Muscle of leg (tissue), 11 donors: ENCODE data around the gene WDR3. TPM values are rescaled to one million over a fixed set of nuclear protein-coding genes. Genes with fewer than 3 reads are reported as not detected.

Experiments used
- DNase-seq: peaks from one replicate; pipeline ENCODE4 v3.0.0; 2013
- H3K27ac ChIP-seq: one replicate; pipeline ENCODE4 v1.5.1; 2013; ENCODE audit warnings: mild to moderate bottlenecking, low read length, control low read depth
- H3K27me3 ChIP-seq: one replicate; pipeline ENCODE4 v1.6.1; 2013; ENCODE audit warnings: low read length; ENCODE audit not compliant: control insufficient read depth, insufficient read depth
- H3K36me3 ChIP-seq: one replicate; pipeline ENCODE4 v1.6.1; 2013; ENCODE audit warnings: low read length; ENCODE audit not compliant: control insufficient read depth, insufficient read depth
- H3K4me1 ChIP-seq: one replicate; pipeline ENCODE4 v1.6.1; 2013; ENCODE audit warnings: low read length; ENCODE audit not compliant: control insufficient read depth, insufficient read depth
- H3K4me3 ChIP-seq: one replicate; pipeline ENCODE4 v1.5.1; 2013; ENCODE audit warnings: low read length, control low read depth
- H3K9me3 ChIP-seq: replicated peaks from 2 replicates; pipeline ENCODE4 v1.6.1; 2013; ENCODE audit warnings: low read depth, low read length; ENCODE audit not compliant: control insufficient read depth
- WGBS: methylation state at CpG from one replicate; pipeline ENCODE4 v1.1.5; 2013; ENCODE audit warnings: missing lambda C conversion rate; ENCODE audit not compliant: insufficient coverage; 5-methylcytosine and 5-hydroxymethylcytosine counted together
- polyA plus RNA-seq, 8 donors: library from polyadenylated mRNA; unstranded; fragments of 120-200 nt; gene quantifications; one replicate each; pipeline versions ENCODE4 v1.2.1 to v1.2.3, GENCODE V29; 2013; ENCODE audit warnings: inconsistent platforms in 1 of 8, low replicate concordance in 1 of 8; ENCODE audit not compliant: insufficient read length in 8 of 8, insufficient read depth in 1 of 8
- total RNA-seq: library from RNA; stranded (reverse); fragments of 120-200 nt; gene quantifications from one replicate; pipeline ENCODE4 v1.2.4, GENCODE V29; 2013

Gene WDR3
- total and polyA plus RNA-seq, 9 donors, result 13.4 to 28.1 (median 23.2) TPM

DNA sequence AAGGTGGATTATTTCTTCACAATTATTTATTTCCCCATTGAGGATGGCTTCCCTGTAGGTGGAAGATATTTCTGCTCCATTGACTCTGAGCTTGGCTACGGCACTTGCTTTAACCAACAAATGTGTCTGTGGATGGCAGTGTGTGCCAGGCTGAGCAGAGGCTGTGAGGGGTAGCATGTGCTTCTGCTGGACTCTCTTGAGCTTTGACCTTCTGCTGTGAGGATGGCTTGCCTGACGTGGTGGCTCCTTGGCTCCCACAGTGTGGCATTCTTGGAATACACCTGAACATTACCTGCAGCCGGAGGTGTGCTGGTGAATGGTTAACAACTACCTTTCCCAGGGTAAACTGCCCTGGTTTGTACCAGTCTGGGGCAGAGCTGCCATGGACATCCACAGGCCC, 46.8 kb downstream of the WDR3 start:
- H3K27me3 ChIP-seq, result no peaks in the 10 kb centered on the region
- no peak for DNase-seq
- H3K36me3 ChIP-seq, result no peaks in the 10 kb centered on the region
- 89% methylated on average over 3 of the region's 3 CpGs for WGBS
- H3K4me3 ChIP-seq, result no peak overlapping the region
- H3K4me1 ChIP-seq, result no peaks in the 10 kb centered on the region
- no peaks in the 10 kb centered on the region for H3K9me3 ChIP-seq
- no peak overlapping the region for H3K27ac ChIP-seq

DNA sequence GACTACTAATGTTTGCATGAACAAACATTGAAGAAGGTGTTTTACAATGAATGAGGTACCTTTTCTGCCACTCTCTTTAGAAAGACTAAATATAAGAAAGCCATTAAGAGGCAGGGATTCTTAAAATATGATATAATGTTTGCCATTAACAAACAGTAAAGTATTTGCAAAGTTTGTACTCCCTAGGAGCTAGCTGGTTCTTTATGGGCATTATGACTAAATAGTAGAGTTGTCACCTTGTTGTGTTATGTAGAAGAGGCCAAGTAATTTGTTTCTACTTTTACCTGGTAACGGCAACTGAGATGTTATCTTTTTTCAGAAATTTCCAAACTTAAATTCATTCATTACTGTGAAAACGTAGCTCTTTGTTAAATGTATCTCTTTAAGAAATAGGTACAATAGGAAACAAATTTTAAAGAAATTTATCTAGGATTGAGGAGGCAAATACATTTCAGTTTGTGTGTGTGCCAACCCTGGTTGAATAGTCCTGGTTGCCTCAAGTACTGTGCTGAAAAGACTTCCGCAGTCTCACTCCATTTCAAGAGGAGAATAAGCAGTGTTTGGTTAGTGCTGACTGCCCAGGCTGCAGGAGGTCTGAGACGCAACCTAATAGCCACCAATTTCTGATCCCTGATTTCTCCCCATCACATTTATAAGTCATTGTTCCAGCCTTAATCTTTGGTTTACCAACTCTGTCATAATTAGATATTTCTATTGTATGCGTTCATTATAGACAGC, 52.1 kb downstream of the WDR3 start:
- Histone ChIP-seq H3K4me3 (no peak overlapping the region), H3K36me3 (no peaks in the 10 kb centered on the region), H3K9me3 (no peaks in the 10 kb centered on the region), H3K4me1 (no peaks in the 10 kb centered on the region), H3K27me3 (no peaks in the 10 kb centered on the region), H3K27ac (no peak overlapping the region)
- no peak for DNase-seq
- WGBS, result no CpG with 5 or more reads among the region's 5 CpGs

GRCh38 chr1:117985239-117985638, 55.7 kb downstream of the WDR3 start:
- Histone ChIP-seq H3K27me3 (no peaks in the 10 kb centered on the region), H3K27ac (no peak overlapping the region), H3K9me3 (no peaks in the 10 kb centered on the region), H3K4me3 (no peak overlapping the region), H3K4me1 (no peaks in the 10 kb centered on the region), H3K36me3 (no peaks in the 10 kb centered on the region)
- WGBS, result no CpG with 5 or more reads among the region's 1 CpG
- no peak for DNase-seq

DNA sequence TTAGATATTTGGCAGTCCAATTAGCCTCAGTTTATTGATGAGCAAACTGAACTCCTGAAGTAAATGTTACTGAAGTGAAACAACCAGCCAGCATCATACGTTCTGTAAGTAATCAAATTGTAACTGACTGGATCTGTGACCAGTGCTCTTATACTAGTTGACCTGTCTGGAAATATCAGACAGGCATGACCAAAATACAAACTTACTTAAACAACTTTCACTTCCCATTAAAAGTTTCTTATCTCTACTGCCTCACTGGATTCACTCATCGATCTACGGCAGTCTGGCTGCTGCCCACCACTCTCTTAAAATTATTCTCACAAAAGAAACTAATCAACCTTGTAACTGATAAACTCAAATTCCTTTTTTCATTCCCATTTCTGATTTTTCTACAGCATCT, 56.4 kb downstream of the WDR3 start:
- no peaks in the 10 kb centered on the region for H3K27me3 ChIP-seq
- no peak for DNase-seq

GRCh38 chr1:118004312-118004711, 74.8 kb downstream of the WDR3 start:
- Histone ChIP-seq H3K4me3 (no peak overlapping the region), H3K27ac (no peak overlapping the region), H3K9me3 (no peaks in the 10 kb centered on the region), H3K4me1 (no peaks in the 10 kb centered on the region), H3K36me3 (no peaks in the 10 kb centered on the region), H3K27me3 (no peaks in the 10 kb centered on the region)
- WGBS, result 82% methylated on average over 3 of the region's 5 CpGs
- DNase-seq, result no peak

More for the DNA sequence above, 56.4 kb downstream of the WDR3 start:
- 89% methylated on average over 2 of the region's 3 CpGs for WGBS
- H3K36me3 ChIP-seq, result no peaks in the 10 kb centered on the region
- H3K4me1 ChIP-seq, result no peaks in the 10 kb centered on the region
- no peak overlapping the region for H3K4me3 ChIP-seq
- H3K27ac ChIP-seq, result no peak overlapping the region
- no peaks in the 10 kb centered on the region for H3K9me3 ChIP-seq

DNA sequence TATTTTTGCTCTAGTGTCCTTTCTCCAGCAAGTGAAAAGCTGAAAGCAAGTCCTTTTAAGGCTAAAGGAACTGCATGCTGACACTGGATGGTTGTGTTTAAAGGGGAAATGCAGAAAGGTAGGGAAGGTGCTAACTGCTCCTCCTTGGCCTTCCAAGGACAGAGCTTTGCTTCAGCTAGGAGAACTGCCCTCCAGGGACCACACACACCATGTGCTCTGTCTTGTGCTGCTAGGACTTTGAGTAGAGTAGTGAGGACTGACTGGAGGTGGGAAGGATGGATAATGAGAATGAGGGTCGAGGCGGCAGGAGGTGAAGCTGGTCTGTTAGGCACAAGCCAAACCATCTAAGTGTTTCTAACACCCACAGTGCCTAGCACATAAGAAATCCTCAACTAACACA, 77.9 kb downstream of the WDR3 start:
- no peaks in the 10 kb centered on the region for H3K36me3 ChIP-seq
- no peak for DNase-seq
- H3K9me3 ChIP-seq, result no peaks in the 10 kb centered on the region
- H3K4me3 ChIP-seq, result no peak overlapping the region
- H3K4me1 ChIP-seq, result no peaks in the 10 kb centered on the region
- H3K27ac ChIP-seq, result no peak overlapping the region
- no CpG with 5 or more reads among the region's 2 CpGs for WGBS
- H3K27me3 ChIP-seq, result no peaks in the 10 kb centered on the region

- WGBS, result 84% methylated on average over 7 of the region's 7 CpGs
- DNase-seq, result no peak
- Histone ChIP-seq H3K36me3 (no peaks in the 10 kb centered on the region), H3K27me3 (no peaks in the 10 kb centered on the region), H3K4me1 (no peaks in the 10 kb centered on the region), H3K4me3 (no peak overlapping the region), H3K27ac (no peak overlapping the region), H3K9me3 (no peaks in the 10 kb centered on the region)
Measured at GRCh38 chr1:118008011-118008410, 78.5 kb downstream of the WDR3 start.

DNA sequence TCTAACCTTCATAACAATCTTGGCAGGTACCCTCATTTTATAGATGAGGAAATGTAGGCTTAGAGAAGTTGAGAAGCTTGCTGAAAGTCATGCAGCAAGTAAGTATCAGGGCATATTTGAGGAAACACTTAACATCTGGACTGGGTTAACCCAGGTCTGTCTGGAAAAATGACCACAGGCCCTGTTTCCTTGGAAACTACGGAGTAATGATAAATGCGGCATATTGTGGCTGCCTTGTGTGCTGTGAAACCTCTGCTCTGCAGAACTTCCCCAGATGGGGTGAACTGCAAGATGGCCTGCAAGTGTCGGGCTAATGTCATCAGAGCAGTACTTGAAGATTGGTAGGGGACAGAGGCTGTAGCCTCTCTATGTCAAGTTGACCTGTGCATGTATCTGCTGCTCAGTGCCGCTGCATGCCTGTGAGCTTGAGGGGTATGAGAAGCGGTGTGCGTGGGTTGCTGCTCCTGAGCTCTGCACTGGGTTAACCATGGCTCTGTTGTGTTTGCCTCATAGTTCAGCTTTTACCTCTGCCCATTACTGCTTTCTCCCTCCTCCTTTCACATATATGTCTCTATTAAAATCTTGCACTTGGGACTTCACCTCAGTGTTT, 83.1 kb downstream of the WDR3 start:
- no peak for DNase-seq
- no peaks in the 10 kb centered on the region for H3K36me3 ChIP-seq
- 31% methylated on average over 3 of the region's 6 CpGs for WGBS
- H3K27me3 ChIP-seq, result no peaks in the 10 kb centered on the region
- H3K9me3 ChIP-seq, result no peaks in the 10 kb centered on the region
- H3K27ac ChIP-seq, result no peak overlapping the region
- no peak overlapping the region for H3K4me3 ChIP-seq
- H3K4me1 ChIP-seq, result no peaks in the 10 kb centered on the region

- no peak for DNase-seq
- Histone ChIP-seq H3K9me3 (no peaks in the 10 kb centered on the region), H3K27ac (no peak overlapping the region), H3K36me3 (no peaks in the 10 kb centered on the region), H3K4me1 (no peaks in the 10 kb centered on the region), H3K4me3 (no peak overlapping the region), H3K27me3 (no peaks in the 10 kb centered on the region)
- 93% methylated on average over 2 of the region's 6 CpGs for WGBS
Measured at GRCh38 chr1:118013336-118013735, 83.8 kb downstream of the WDR3 start.

- Histone ChIP-seq H3K4me1 (no peaks in the 10 kb centered on the region), H3K4me3 (no peak overlapping the region), H3K36me3 (no peaks in the 10 kb centered on the region), H3K27me3 (no peaks in the 10 kb centered on the region), H3K27ac (no peak overlapping the region), H3K9me3 (no peaks in the 10 kb centered on the region)
- no peak for DNase-seq
Measured at GRCh38 chr1:118013938-118014337, 84.4 kb downstream of the WDR3 start.
